Type B pancreatic cell (in vitro differentiated cells): ENCODE data around the gene KCNH8. TPM values are rescaled to one million over a fixed set of nuclear protein-coding genes. Genes with fewer than 3 reads are reported as not detected.

Experiments used
- DNase-seq: peaks from one replicate; pipeline ENCODE4 v3.0.0; 2021; ENCODE audit warnings: mixed read lengths; ENCODE audit not compliant: unreplicated experiment; ENCODE audit errors: extremely low spot score
- H3K27ac Mint-ChIP-seq: 2 replicates; pipeline ENCODE4 v1.8.0; 2021; ENCODE audit warnings: mild to moderate bottlenecking, mixed read lengths
- H3K27me3 Mint-ChIP-seq: 2 replicates; pipeline ENCODE4 v1.8.0; 2021; ENCODE audit warnings: mixed read lengths
- H3K36me3 Mint-ChIP-seq: 2 replicates; pipeline ENCODE4 v1.8.0; 2021; ENCODE audit warnings: mixed read lengths
- H3K4me1 Mint-ChIP-seq: one replicate; pipeline ENCODE4 v1.8.0; 2021; ENCODE audit warnings: mixed read lengths; ENCODE audit not compliant: unreplicated experiment
- H3K4me3 Mint-ChIP-seq: 2 replicates; pipeline ENCODE4 v1.8.0; 2021; ENCODE audit warnings: mild to moderate bottlenecking, mixed read lengths
- H3K9me3 Mint-ChIP-seq: 2 replicates; pipeline ENCODE4 v1.8.0; 2021; ENCODE audit warnings: mixed read lengths
- microRNA-seq: library from miRNA; unstranded; fragments of <30 nt; microRNA quantifications from one replicate; pipeline ENCODE4, GENCODE V29; 2020
- total RNA-seq: library from RNA; stranded (reverse); gene quantifications from 2 replicates; pipeline ENCODE4 v1.2.1, GENCODE V29; 2021; ENCODE audit warnings: low replicate concordance
- TF ChIP-seq, protein P1 (sequence below): fragments of 200-600 bp; sonication (generic); conservative IDR thresholded peaks from 2 replicates; pipeline ENCODE4 v1.5.0; 2021; ENCODE audit warnings: antibody characterized with exemption, mild to moderate bottlenecking

The KCNH8 gene
- total RNA-seq, 1 donor from 2014 or later: 1.2 TPM

DNA sequence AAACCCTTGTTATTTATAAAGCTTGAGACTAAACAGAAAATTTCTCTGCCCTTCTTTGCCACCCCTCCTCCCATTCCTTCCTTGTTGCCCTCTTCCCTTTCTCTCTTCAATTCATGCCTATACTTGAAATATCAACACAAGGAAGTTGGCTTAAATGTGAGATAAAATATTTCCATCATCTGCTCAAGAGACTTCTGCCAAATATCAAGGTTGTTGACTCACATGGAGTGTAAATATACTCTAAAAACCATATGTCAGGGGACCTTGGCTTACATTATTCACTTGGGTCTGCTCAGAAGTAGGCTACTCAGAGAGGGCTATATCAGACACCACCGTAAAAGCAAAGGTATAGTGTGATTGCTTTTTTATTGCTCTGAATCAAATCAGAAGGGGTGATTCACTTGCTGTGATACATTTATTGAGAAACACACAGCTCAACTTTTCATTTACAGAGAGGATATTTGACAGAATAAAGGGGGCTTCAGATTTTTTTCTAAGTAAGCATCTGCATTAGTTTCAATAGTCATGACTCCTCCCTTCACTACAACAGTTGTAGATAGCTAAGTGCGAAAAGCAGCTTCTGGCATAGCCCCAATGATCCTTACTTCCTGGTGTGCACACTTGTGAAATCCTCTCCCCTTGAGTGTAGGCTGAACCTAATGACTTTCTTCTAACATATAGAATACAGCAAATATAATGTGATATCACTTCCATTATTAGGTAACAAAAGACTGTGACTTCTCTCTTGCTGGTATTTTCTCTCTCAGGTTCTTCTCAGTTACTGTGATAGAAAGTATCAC lies 399.6 kb downstream of the KCNH8 start:
- TF ChIP-seq, protein P1, sequence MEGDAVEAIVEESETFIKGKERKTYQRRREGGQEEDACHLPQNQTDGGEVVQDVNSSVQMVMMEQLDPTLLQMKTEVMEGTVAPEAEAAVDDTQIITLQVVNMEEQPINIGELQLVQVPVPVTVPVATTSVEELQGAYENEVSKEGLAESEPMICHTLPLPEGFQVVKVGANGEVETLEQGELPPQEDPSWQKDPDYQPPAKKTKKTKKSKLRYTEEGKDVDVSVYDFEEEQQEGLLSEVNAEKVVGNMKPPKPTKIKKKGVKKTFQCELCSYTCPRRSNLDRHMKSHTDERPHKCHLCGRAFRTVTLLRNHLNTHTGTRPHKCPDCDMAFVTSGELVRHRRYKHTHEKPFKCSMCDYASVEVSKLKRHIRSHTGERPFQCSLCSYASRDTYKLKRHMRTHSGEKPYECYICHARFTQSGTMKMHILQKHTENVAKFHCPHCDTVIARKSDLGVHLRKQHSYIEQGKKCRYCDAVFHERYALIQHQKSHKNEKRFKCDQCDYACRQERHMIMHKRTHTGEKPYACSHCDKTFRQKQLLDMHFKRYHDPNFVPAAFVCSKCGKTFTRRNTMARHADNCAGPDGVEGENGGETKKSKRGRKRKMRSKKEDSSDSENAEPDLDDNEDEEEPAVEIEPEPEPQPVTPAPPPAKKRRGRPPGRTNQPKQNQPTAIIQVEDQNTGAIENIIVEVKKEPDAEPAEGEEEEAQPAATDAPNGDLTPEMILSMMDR: no peak
- Mint-ChIP-seq H3K36me3 (no peaks in the 10 kb centered on the region), H3K4me1 (no peaks in the 10 kb centered on the region), H3K27ac (no peak overlapping the region), H3K4me3 (no peak overlapping the region), H3K27me3 (no peaks in the 10 kb centered on the region), H3K9me3 (no peaks in the 10 kb centered on the region)
- no peak for DNase-seq

DNA sequence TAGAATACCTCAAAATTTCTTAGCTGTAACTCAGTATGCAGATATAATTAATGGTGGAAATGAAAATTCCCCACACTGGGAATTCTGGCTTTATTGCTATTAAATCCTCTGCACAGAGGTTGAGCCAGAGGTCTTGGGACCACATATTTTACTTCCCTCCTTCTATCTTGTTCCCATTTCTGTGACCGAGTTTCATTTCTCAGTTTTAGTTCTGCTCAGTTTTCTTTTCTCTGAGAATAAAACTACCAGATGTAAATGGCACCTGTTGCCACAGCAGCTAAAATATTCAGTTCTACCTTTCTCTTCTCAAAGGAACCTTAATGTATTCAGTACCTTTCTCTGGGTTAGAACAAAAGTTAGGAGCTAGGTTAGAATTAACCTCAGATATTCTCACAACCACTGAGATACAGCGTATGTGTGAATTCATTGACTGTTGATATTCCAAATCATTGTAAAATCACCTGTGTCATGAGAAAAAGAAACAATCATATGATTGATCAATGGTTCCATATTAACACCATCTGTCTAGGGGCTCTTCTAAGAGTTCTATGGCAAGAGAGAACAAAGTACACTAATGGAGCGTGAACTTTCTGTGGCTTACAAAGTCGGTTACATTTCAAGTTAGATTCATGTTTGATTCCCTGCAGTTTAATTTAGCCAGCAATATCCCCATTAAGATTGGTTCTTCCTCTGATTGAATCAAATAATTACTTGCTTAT lies 411.6 kb downstream of the KCNH8 start:
- no peaks in the 10 kb centered on the region for H3K27me3 Mint-ChIP-seq
- no peaks in the 10 kb centered on the region for H3K4me1 Mint-ChIP-seq
- no peak overlapping the region for H3K4me3 Mint-ChIP-seq
- DNase-seq: no peak
- H3K27ac Mint-ChIP-seq: no peak overlapping the region
- no peaks in the 10 kb centered on the region for H3K36me3 Mint-ChIP-seq
- TF ChIP-seq, protein P1: no peak
- no peaks in the 10 kb centered on the region for H3K9me3 Mint-ChIP-seq

DNA sequence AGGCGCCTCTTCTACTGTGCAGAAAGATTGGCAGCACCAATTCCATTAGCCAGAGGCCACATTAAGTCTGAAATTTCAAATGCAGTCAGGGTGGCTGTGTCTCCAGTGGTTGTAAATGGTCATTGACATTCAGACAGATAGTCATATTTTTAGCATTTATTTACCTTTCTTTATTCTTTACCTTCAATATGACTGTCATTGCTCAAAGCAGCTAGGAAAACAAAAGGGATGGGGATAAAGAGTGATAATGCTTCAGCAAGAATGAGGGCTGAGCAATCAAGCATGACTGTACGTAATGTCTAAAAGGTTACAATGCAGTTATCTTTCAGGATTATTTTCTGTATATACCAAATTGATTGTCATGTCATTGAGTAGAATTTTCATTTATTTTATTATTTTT lies 425.3 kb downstream of the KCNH8 start:
- H3K9me3 Mint-ChIP-seq: no peaks in the 10 kb centered on the region
- H3K4me1 Mint-ChIP-seq: no peaks in the 10 kb centered on the region
- DNase-seq: no peak
- no peaks in the 10 kb centered on the region for H3K27me3 Mint-ChIP-seq
- H3K27ac Mint-ChIP-seq: no peak overlapping the region
- no peaks in the 10 kb centered on the region for H3K36me3 Mint-ChIP-seq
- no peak overlapping the region for H3K4me3 Mint-ChIP-seq
- TF ChIP-seq, protein P1: no peak

DNA sequence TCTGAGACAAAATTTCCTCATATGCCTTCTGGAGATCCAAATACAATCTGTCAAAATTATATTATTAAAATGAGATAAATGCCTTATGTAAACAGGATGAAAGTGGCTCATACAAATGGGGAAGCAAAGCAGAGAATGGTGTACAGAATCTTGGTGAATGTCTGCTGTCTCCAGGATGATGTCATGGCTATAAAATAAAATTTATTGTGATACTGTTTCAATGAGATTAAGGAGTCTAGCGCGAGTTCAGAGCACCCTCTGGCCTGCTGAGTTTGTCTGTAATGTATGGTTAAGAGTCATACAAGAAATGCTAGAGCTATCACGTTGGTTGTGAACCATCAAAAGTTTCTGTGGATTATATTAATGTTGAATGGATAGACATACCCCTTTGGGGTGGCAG lies 426.0 kb downstream of the KCNH8 start:
- H3K27me3 Mint-ChIP-seq: no peaks in the 10 kb centered on the region
- no peaks in the 10 kb centered on the region for H3K4me1 Mint-ChIP-seq
- no peak overlapping the region for H3K4me3 Mint-ChIP-seq

DNA sequence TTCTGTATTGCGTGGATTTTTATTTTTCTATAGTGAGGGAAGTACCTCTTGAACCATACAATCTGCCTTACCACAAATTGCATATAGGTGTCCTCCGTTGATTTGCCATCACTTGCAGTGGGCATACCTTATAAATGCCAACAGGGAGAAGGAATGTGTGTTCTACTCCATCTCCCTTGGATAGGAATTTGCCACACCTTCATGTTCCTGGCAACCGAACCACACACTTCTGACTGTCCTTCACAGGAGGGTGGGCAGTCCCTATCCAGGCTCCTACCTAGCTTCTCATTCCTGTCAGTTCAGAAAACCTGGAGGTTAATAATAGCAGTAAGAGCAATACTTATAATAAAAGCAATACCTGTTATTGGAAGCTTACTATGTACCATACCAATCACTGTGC lies 428.0 kb downstream of the KCNH8 start:
- Mint-ChIP-seq H3K4me1 (no peaks in the 10 kb centered on the region), H3K27me3 (no peaks in the 10 kb centered on the region), H3K4me3 (no peak overlapping the region), H3K9me3 (no peaks in the 10 kb centered on the region), H3K36me3 (no peaks in the 10 kb centered on the region), H3K27ac (no peak overlapping the region)
- TF ChIP-seq, protein P1: no peak
- DNase-seq: no peak

More for the DNA sequence above, 426.0 kb downstream of the KCNH8 start:
- DNase-seq: no peak
- no peaks in the 10 kb centered on the region for H3K9me3 Mint-ChIP-seq
- H3K36me3 Mint-ChIP-seq: no peaks in the 10 kb centered on the region
- no peak overlapping the region for H3K27ac Mint-ChIP-seq
- TF ChIP-seq, protein P1: no peak

Small RNAs within 50 kb of the gene (microRNA-seq; reads per million reads assigned to microRNA genes)
- not detected for gene MIR4791
